ENCODE data around the gene DNAH2. TPM values are rescaled to one million over a fixed set of nuclear protein-coding genes. Genes with fewer than 3 reads are reported as not detected.

The DNAH2 gene
- total RNA-seq, 1 donor = under 0.01 TPM

- TF ChIP-seq CTCF (IDR thresholded peaks at IDR 0.05; ENCODE audit: insufficient read depth, low read length) = no peak
- DNase-seq (ENCODE audit: low read depth) = no peak
- H3K4me3 ChIP-seq (ENCODE audit: low read depth, low read length) = no peak overlapping the region
Measured at GRCh38 chr17:7707858-7708750, 9.4 kb upstream of the DNAH2 start.

- H3K4me3 ChIP-seq (ENCODE audit: low read depth, low read length) = no peak overlapping the region
- TF ChIP-seq CTCF (IDR thresholded peaks at IDR 0.05; ENCODE audit: insufficient read depth, low read length) = no peak
- DNase-seq (ENCODE audit: low read depth) = no peak
Measured at GRCh38 chr17:7709031-7709430, 8.5 kb upstream of the DNAH2 start.

- H3K4me3 ChIP-seq (ENCODE audit: low read depth, low read length) = no peak overlapping the region
- TF ChIP-seq CTCF (IDR thresholded peaks at IDR 0.05; ENCODE audit: insufficient read depth, low read length) = no peak
- no peak for DNase-seq (ENCODE audit: low read depth)
Measured at GRCh38 chr17:7710301-7710700, 7.2 kb upstream of the DNAH2 start.

GRCh38 chr17:7711051-7711755 lies 6.3 kb upstream of the DNAH2 start:
- H3K4me3 ChIP-seq (ENCODE audit: low read depth, low read length) = no peak overlapping the region
- peak; percentile 27 for TF ChIP-seq CTCF (IDR thresholded peaks at IDR 0.05; ENCODE audit: insufficient read depth, low read length)
- no peak for DNase-seq (ENCODE audit: low read depth)

GRCh38 chr17:7712111-7712771 lies 5.3 kb upstream of the DNAH2 start:
- TF ChIP-seq CTCF (IDR thresholded peaks at IDR 0.05; ENCODE audit: insufficient read depth, low read length) = no peak
- no peak overlapping the region for H3K4me3 ChIP-seq (ENCODE audit: low read depth, low read length)
- no peak for DNase-seq (ENCODE audit: low read depth)

GRCh38 chr17:7713782-7714181 lies 3.8 kb upstream of the DNAH2 start:
- TF ChIP-seq CTCF (IDR thresholded peaks at IDR 0.05; ENCODE audit: insufficient read depth, low read length) = no peak
- DNase-seq (ENCODE audit: low read depth) = no peak
- no peak overlapping the region for H3K4me3 ChIP-seq (ENCODE audit: low read depth, low read length)

All from fibroblast of the aortic adventitia (primary cell).